ENCODE results near the gene UBAP1.

The UBAP1 gene

GRCh38 chr9:34200092-34200491, 21.2 kb downstream of the UBAP1 start:
- POLR2A ChIA-PET, result no interaction called here
- DNase-seq (ENCODE audit: extremely low spot score), result no peak
- TF ChIP-seq SUZ12 (IDR thresholded peaks at IDR 0.05), result no peak
- TF ChIP-seq NFRKB (IDR thresholded peaks at IDR 0.05), result no peak
- no peak for TF ChIP-seq HDGF (IDR thresholded peaks at IDR 0.05; ENCODE audit: borderline replicate concordance)
- no peak for TF ChIP-seq ARNT (IDR thresholded peaks at IDR 0.05)
- no peak for TF ChIP-seq L3MBTL2 (conservative IDR thresholded peaks at IDR 0.05)
- TF ChIP-seq SP1 (IDR thresholded peaks at IDR 0.05), result no peak
- no peak for TF ChIP-seq FOXM1 (IDR thresholded peaks at IDR 0.05; ENCODE audit: borderline replicate concordance)
- CTCF ChIA-PET, result no interaction called here

- CTCF ChIA-PET, result no interaction called here
- no peak for DNase-seq (ENCODE audit: extremely low spot score)
- POLR2A ChIA-PET, result no interaction called here
- no peak for TF ChIP-seq ZNF384 (IDR thresholded peaks at IDR 0.05)
- no peak for TF ChIP-seq L3MBTL2 (conservative IDR thresholded peaks at IDR 0.05)
- TF ChIP-seq BHLHE40 (IDR thresholded peaks at IDR 0.05; ENCODE audit: borderline replicate concordance), result no peak
- no peak for TF ChIP-seq LEF1 (IDR thresholded peaks at IDR 0.05; ENCODE audit: borderline replicate concordance)
- TF ChIP-seq ELF4 (IDR thresholded peaks at IDR 0.05), result no peak
- no peak for TF ChIP-seq HDGF (IDR thresholded peaks at IDR 0.05; ENCODE audit: borderline replicate concordance)
These were observed 24.6 kb downstream of the UBAP1 start for GRCh38 chr9:34203275-34203991.

GRCh38 chr9:34203992-34204635, 25.3 kb downstream of the UBAP1 start:
- no peak for TF ChIP-seq HDGF (IDR thresholded peaks at IDR 0.05; ENCODE audit: borderline replicate concordance)
- TF ChIP-seq LEF1 (IDR thresholded peaks at IDR 0.05; ENCODE audit: borderline replicate concordance), result no peak
- TF ChIP-seq PKNOX1 (IDR thresholded peaks at IDR 0.05), result no peak
- no peak for TF ChIP-seq L3MBTL2 (conservative IDR thresholded peaks at IDR 0.05)
- no peak for TF ChIP-seq TARDBP (IDR thresholded peaks at IDR 0.05)
- TF ChIP-seq ZNF384 (IDR thresholded peaks at IDR 0.05), result no peak
- no peak for TF ChIP-seq SUZ12 (IDR thresholded peaks at IDR 0.05)
- TF ChIP-seq NFRKB (IDR thresholded peaks at IDR 0.05), result no peak
- no peak for TF ChIP-seq FOXA1 (IDR thresholded peaks at IDR 0.05)
- TF ChIP-seq FOXK2 (IDR thresholded peaks at IDR 0.05), result no peak
- no peak for TF ChIP-seq CTBP1 (IDR thresholded peaks at IDR 0.05; ENCODE audit: borderline replicate concordance)
- no peak for TF ChIP-seq ARNT (IDR thresholded peaks at IDR 0.05)
- no peak for TF ChIP-seq SP1 (IDR thresholded peaks at IDR 0.05)
- no peak for TF ChIP-seq BHLHE40 (IDR thresholded peaks at IDR 0.05; ENCODE audit: borderline replicate concordance)
- TF ChIP-seq FOXM1 (IDR thresholded peaks at IDR 0.05; ENCODE audit: borderline replicate concordance), result no peak
- TF ChIP-seq ELF4 (IDR thresholded peaks at IDR 0.05), result no peak
- DNase-seq (ENCODE audit: extremely low spot score), result no peak
- ChIA-PET POLR2A (no interaction called here), CTCF (no interaction called here)

- TF ChIP-seq SUZ12 (IDR thresholded peaks at IDR 0.05) (no peak), FOXK2 (IDR thresholded peaks at IDR 0.05) (no peak), NFRKB (IDR thresholded peaks at IDR 0.05) (no peak), SP1 (IDR thresholded peaks at IDR 0.05) (no peak)
- POLR2A ChIA-PET, result interaction anchor here (0.7 kb wide), 1 partner anchor 26 kb away, joined by 3 read pairs; the partner anchor contains the start of gene UBAP1
- no peak for DNase-seq (ENCODE audit: extremely low spot score)
- CTCF ChIA-PET, result no interaction called here
These were observed 26.3 kb downstream of the UBAP1 start for GRCh38 chr9:34205102-34205501.

GRCh38 chr9:34206561-34206960, 27.7 kb downstream of the UBAP1 start:
- ChIA-PET CTCF (no interaction called here), POLR2A (interaction anchor here (0.7 kb wide), 1 partner anchor 28 kb away, joined by 3 read pairs; the partner anchor contains the start of gene UBAP1)
- TF ChIP-seq TARDBP (IDR thresholded peaks at IDR 0.05), result no peak
- no peak for TF ChIP-seq FOXM1 (IDR thresholded peaks at IDR 0.05; ENCODE audit: borderline replicate concordance)
- no peak for TF ChIP-seq FOXA1 (IDR thresholded peaks at IDR 0.05)
- TF ChIP-seq SP1 (IDR thresholded peaks at IDR 0.05), result no peak
- TF ChIP-seq HDGF (IDR thresholded peaks at IDR 0.05; ENCODE audit: borderline replicate concordance), result no peak
- no peak for TF ChIP-seq PKNOX1 (IDR thresholded peaks at IDR 0.05)
- no peak for TF ChIP-seq CTBP1 (IDR thresholded peaks at IDR 0.05; ENCODE audit: borderline replicate concordance)
- TF ChIP-seq L3MBTL2 (conservative IDR thresholded peaks at IDR 0.05), result no peak
- TF ChIP-seq NFRKB (IDR thresholded peaks at IDR 0.05), result no peak
- TF ChIP-seq ZNF384 (IDR thresholded peaks at IDR 0.05), result no peak
- no peak for TF ChIP-seq LEF1 (IDR thresholded peaks at IDR 0.05; ENCODE audit: borderline replicate concordance)
- no peak for DNase-seq (ENCODE audit: extremely low spot score)

- DNase-seq (ENCODE audit: extremely low spot score), result no peak
- CTCF ChIA-PET, result no interaction called here
- TF ChIP-seq NFRKB (IDR thresholded peaks at IDR 0.05) (no peak), SP1 (IDR thresholded peaks at IDR 0.05) (no peak), SUZ12 (IDR thresholded peaks at IDR 0.05) (no peak), FOXM1 (IDR thresholded peaks at IDR 0.05; ENCODE audit: borderline replicate concordance) (no peak), FOXK2 (IDR thresholded peaks at IDR 0.05) (no peak), L3MBTL2 (conservative IDR thresholded peaks at IDR 0.05) (no peak), PKNOX1 (IDR thresholded peaks at IDR 0.05) (no peak), HDGF (IDR thresholded peaks at IDR 0.05; ENCODE audit: borderline replicate concordance) (no peak), LEF1 (IDR thresholded peaks at IDR 0.05; ENCODE audit: borderline replicate concordance) (no peak), CTBP1 (IDR thresholded peaks at IDR 0.05; ENCODE audit: borderline replicate concordance) (no peak), TARDBP (IDR thresholded peaks at IDR 0.05) (no peak), FOXA1 (IDR thresholded peaks at IDR 0.05) (no peak), ARNT (IDR thresholded peaks at IDR 0.05) (no peak), ELF4 (IDR thresholded peaks at IDR 0.05) (no peak), ZNF384 (IDR thresholded peaks at IDR 0.05) (no peak), BHLHE40 (IDR thresholded peaks at IDR 0.05; ENCODE audit: borderline replicate concordance) (no peak)
- POLR2A ChIA-PET, result interaction anchor here (1.8 kb wide), 1 partner anchor 33 kb away, joined by 7 read pairs; the partner anchor contains the start of gene UBAP1
These were observed 32.6 kb downstream of the UBAP1 start for GRCh38 chr9:34211395-34211794.

Measured in HEK293T (cell line).